Iris pigment epithelial cell (primary cell): Measurements from ENCODE around the gene FZD8.

ENCODE experiments used
- DNase-seq: peaks from one replicate; pipeline ENCODE4 v3.0.0-alpha.2; 2011; ENCODE audit warnings: low read depth

The FZD8 gene

DNA sequence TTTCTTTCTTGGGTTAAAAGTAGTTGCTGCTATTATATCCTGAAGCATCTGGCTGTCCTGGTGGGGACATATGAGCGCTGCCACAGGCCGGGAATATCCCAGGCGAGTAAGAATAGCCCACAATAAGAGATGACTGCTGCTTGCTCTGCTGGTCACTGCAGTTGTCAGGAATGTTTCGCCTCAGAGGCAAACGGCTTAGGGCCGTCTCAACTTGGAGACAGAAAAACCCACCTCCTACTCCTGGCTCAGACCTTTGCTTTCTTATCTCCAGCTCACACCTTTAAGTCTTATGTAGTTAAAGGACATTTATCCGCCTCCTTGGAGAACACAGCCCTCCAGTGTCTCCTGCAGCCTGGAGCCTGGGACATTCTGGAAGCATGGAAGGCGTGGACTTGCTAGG, 36.9 kb downstream of the FZD8 start, which contains the start of gene GJD4:
Gene GJD4 (plus strand): TSS at position 151 of the 400 bp plus-strand sequence. CDS start 227 bp downstream, at position 378.
- DNase-seq: no peak

- no peak for DNase-seq
Measured at GRCh38 chr10:35600193-35600592, 41.9 kb downstream of the FZD8 start.

DNA sequence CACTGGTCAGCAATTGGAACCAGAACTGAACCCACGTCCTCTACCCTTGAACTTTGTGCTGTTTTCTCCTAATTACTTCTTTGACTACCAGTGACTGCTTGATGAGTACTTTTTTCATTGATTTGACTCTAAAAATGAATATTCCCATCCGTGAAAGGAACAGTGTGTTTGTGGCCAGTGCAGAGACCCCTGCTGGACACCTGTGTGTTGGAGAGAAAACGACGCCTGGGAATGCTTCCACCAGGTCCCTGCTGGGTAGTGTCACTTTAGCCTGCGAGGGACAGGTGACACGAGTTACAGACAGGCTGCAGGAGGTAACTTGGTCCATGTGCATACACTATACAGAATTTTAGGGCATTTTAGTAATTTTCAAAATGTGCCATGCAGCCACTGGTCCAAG, 43.7 kb downstream of the FZD8 start:
- no peak for DNase-seq

- no peak for DNase-seq
Measured at GRCh38 chr10:35595106-35595505, 47.0 kb downstream of the FZD8 start.

- DNase-seq: no peak
Measured at GRCh38 chr10:35594115-35595079, 47.7 kb downstream of the FZD8 start.

- DNase-seq: no peak
Measured at GRCh38 chr10:35592441-35592840, 49.7 kb downstream of the FZD8 start.

GRCh38 chr10:35588836-35589235, 53.3 kb downstream of the FZD8 start:
- no peak for DNase-seq
